ENCODE data around the gene ZNF511.
"Not testable (repeated sequence)": the region's sequence is repeated elsewhere in the genome, so short reads cannot be mapped to it uniquely, and the experiment has no call there.

ZNF511 gene, protein sequence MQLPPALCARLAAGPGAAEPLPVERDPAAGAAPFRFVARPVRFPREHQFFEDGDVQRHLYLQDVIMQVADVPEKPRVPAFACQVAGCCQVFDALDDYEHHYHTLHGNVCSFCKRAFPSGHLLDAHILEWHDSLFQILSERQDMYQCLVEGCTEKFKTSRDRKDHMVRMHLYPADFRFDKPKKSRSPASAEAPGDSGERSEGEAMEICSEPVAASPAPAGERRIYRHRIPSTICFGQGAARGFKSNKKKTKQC

DNA sequence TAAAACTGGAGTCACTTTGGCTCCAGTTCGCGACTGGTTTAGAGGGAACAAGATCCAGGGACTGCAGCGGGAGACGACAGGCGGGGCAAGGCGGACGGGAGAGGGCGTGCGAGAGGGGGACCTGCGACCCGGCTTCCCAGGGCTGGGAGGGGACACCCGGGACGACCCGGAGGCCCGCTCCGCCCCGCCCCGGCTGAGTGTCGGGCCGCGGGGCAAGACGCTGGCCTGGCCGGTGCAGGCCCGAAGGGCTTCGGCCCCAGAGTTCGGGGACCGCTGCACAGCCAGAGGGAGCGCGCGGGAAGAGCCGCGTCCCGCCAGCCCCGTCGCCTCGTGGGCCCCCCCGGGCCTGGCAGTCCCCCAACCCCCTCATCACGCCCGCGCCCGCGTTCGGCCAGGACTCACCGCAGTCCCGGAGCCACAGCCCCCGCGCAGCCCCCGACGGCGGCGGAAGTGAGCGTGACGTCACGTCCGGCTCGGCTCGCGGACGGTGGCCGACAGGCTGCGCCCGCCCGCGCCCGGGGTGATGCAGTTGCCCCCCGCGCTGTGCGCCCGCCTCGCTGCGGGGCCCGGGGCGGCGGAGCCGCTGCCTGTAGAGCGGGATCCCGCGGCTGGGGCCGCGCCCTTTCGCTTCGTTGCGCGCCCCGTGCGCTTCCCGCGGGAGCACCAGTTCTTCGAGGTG, at the start of gene ZNF511, which contains the start of gene TUBGCP2:
Gene ZNF511 (plus strand): TSS at position 494 of the 679 bp plus-strand sequence. CDS start 30 bp downstream, at position 524.
Gene TUBGCP2 (minus strand): TSS at position 452 of the 679 bp plus-strand sequence. CDS start 5,931 bp downstream, outside the sequence.
- DNase-seq: no peak

DNA sequence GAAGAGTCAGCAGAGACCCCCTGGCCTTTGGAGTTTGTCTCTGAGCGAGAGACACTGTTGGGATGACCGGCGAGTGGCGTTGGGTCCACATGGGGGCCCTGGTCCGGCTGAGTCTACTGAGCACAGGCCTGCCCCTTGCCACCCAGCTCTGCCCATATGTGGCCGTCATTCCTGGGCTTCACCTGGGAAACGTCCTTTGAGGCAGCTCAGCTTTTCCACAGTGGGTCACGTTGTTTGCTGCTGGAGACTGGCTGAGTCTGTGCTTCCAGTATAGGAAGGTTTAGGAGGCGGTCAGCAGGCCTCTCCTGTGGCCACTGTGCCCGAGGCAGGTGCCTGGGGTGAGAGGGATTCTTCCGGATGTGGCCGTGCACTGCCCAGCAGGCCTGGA, 49.1 kb upstream of the ZNF511 start:
- no peak for DNase-seq

DNA sequence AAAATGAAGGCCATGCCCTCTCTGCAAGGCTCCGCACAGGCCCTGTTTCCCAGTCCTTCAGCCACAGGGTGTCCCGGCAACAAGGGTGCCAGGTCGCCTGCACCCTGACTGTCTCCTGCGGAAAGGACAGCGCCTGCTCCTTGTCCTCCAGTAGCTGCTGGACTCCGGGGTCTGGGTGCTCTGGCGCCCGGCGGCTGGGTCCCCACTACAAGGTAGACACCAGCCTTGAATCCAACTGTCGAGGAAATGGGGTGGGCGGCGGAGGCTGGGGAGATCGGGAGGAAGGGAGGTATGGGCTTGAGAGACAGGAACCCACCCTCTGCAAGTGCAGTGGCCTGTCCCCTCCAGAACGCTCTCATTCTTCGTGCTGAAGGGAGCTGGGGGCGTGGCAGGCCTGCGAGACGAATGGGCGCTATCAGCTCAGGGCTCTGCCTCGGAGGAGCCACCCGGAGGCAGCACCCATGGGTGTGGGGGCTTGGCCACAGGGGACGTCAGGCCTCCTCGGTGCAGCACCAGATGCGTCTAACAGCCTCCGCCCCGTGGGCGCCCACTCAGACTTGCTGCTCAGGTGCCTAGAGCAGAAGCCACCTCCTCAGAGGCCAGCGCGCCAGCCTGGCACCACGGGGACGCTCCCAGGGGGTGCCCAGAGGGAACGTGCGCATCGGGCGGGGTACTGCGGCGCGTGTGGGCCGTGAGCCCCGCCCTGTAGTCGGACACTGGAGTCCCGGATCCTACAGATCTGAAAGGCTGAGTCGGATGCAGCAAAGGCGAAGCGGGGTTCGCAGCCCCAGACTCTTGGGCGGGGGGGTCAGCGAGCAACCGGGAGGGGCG, 47.6 kb upstream of the ZNF511 start:
- DNase-seq: no peak

DNA sequence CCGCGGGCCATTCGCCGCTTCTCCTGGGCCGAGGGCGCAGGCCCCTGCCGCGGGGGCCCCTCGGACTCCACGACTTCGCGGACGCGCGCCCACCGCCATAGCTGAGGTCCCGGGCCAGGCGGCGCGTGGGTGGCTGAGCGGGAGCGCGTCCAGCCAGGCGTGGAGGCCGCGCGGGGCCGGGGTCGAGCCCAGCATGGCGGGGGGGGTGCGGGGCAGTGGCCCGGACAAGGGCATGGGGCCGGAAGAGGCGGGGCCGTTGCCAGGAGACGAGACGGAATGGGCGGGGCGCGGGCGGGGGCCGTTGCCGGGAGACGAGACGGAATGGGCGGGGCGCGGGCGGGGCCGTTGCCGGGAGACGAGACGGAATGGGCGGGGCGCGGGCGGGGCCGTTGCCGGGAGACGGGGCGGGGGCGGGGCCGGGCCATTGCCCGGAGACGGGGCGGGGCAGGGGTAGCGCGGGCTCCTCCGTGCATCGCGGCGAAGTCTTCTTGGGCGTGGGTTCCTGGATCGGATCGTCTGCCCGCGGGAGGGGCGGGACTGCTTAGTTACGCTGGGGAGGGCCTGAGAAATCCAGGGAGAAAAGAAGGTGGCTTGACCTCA, 46.9 kb upstream of the ZNF511 start:
- no peak for DNase-seq

DNA sequence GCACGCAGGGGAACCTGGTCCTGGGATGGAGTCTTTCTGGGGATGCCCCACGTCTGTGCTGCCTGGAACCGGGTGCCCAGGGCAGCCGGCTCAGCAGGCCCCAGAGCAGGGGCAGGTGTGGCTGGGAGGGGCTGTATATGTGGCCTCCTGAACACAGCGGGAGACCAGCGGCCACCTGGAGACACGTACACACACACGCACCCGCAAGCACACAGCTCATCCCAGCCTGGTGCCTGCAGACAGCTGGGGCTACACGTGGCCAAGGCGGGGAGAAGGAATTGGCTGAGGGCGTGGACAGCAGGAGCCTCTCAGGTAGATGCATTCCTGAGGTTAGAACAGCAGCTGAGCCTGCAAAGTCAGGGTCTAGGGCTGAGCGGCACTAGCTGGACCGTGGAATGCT, 46.0 kb upstream of the ZNF511 start:
- DNase-seq: no peak

DNA sequence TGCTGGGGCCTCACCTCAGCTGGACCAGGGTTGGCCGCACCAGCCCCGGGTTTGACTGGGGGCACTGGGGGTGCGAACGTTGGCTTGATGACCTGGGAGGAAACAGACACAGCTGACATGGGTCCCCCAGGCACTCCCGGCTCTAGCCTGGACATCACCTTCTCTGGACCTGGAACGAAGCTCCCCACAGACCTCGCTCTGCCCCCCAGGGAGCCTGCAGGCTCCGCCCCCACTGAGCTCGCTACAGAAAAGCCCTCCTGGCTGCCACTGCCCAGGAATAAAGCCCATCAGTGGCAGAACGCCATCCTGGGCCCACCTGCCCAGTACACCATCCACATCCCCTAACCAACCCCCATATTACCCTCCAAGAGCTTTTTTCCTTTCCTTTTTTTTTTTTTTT, 45.0 kb upstream of the ZNF511 start:
- no peak for DNase-seq

DNA sequence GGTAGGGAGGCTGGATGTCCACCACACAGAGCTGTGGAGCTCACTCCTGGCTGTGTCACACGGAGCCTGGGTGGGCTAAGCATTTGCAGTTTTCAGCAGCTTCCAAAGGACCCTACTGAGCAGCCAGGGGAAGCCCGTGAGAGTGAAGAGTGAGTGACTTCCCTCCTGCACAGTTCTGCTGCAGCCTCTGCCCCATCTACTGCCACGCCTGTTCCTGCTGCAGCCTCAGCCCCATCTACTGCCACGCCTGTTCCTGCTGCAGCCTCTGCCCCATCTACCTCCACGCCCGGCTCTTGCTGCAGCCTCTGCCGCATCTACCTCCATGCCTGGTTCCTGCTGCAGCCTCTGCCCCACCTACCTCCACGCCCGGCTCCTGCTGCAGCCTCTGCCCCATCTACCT, 44.3 kb upstream of the ZNF511 start:
- DNase-seq: no peak

DNA sequence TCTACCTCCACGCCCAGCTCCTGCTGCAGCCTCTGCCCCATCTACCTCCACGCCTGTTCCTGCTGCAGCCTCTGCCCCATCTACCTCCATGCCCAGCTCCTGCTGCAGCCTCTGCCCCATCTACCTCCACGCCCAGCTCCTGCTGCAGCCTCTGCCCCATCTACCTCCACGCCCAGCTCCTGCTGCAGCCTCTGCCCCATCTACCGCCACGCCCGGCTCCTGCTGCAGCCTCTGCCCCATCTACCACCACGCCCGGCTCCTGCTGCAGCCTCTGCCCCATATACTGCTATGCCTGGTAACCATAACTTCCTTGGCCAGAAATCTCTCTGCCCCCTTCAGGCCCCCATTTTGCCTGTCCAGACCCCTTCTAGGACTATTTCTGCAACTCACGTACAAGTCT, 43.7 kb upstream of the ZNF511 start:
- not testable (repeated sequence) for DNase-seq

DNA sequence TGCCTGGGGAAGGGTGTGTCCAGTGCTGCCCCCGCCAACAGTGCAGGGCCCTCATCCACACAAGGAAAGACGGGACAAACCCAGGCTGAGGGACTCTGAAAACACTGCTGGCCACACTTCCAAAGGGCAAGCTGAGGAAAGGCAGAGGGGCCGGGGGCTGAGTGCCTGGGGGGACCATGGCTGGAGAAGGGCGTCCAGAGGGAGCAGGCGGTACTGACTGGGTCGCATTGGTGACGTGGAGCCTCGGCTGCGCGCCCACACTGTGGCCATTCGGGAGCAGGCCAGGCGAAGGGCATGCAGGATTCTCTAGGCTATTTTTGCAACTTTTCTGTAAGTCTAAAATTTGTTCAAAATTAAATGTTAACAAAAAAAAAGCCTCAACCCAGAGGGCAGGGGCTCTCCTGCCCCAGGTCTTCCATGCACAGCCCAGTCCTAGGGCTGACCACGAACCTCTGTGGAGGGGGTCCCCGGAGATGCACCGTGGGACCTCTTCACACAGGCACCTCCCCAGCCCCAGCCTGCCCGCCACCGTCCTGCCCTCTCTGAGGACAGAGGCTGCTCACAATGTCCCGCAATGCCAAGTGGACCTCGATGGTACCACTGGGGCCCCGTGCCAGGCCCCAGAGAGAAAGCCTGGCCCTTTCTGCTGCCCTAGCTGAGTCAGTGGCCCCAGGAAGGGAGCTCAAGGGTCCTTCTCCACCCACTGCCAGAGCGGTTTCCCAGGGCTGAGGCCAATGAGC, 42.5 kb upstream of the ZNF511 start:
- DNase-seq: no peak

DNA sequence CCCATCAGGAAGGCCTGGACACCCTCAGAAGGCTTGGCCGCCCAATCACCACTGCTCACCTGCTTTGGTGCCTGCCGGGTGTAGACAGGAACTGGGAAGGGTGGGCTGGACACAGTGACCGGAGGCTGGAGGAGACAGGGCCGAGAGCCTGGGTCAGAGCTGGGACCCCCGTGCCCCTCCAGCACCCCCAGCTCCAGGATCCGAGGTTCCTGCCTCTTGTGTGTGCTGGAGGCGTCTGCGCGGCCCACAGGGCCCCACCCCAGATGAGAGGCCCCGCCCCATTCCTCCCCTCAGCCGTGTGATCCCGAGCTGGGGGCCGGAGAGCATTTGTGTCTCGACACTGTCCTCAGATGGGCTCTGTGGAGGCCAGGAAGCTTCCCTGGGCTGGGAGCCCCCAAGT, 41.4 kb upstream of the ZNF511 start:
- no peak for DNase-seq

DNA sequence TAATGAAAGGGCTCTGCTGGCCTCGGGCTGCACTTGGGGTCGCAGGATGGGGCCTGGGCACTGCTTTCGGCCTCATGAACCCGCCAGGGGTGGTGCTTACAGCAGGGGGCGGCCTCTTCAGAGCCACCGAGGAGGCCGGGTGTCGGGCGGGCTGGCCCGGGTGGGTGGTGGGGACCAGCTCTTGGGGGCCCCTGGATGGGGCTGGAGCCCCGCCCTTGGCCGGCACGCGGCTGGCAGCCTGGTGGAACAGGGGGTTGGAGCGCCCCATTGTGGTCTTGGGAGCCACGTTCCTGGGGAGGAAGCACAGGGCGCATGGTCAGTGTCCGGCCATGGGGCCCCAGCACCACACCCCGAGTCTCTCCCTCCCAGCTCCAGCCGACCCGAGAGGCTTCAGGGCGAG, 40.9 kb upstream of the ZNF511 start:
- DNase-seq: no peak

DNA sequence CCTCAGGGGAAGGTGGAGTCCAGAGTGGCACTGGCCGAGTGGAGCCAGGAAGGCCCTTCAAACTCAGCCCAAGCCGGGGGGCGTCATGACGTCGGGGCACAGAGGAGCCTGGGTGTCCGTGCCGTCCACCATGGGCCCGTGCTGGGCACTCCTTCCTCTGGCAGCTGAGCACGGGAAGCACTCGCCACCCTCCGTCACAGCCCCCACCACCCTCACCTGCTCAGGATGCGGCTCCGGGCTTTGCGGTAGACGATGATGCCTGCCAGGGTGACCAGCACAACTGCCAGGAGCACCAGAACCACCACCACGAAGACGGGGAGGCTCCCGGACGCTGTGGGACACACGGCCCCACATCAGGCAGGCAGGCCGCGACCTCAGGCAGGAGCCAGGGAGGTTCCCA, 40.2 kb upstream of the ZNF511 start:
- no peak for DNase-seq

DNA sequence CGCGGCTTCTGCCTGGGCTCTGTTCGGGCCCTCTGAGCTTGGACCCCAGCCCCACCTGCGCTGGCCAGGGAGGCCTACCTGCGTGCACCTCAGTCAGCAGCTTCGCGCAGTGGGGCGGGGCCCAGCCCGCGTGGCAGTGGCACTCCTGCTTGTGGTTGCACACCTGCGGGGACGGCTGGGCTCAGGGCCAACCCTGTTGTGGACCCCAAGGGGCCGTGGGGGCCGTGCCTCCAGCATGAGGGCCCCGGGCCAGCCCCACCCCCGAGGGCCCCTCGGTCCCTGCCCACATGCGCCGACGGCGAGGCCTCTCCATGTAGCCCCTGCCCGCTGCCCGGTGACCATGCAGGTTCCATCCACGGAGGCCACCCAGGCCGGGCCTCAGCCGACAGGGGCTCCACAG, 39.3 kb upstream of the ZNF511 start:
- no peak for DNase-seq

DNA sequence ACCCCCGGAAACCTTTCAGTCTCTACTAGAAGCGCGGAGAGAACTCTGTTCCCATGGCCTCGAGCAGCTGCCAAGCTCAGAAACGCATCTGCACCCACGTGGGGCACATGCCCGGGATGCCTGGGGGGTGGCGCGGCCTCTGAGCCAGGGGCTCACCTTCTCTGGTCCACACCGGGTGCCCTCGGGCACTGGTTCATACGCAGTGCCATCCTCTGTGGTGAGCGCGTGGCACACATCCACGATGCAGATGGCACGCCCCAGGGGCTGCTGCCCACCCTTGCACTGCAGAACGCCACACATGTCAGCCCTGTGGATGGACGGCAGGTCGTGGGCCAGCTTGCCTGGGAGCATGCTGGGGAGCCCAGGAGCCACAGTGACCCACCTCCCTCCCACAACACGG, 38.5 kb upstream of the ZNF511 start:
- DNase-seq: no peak

DNA sequence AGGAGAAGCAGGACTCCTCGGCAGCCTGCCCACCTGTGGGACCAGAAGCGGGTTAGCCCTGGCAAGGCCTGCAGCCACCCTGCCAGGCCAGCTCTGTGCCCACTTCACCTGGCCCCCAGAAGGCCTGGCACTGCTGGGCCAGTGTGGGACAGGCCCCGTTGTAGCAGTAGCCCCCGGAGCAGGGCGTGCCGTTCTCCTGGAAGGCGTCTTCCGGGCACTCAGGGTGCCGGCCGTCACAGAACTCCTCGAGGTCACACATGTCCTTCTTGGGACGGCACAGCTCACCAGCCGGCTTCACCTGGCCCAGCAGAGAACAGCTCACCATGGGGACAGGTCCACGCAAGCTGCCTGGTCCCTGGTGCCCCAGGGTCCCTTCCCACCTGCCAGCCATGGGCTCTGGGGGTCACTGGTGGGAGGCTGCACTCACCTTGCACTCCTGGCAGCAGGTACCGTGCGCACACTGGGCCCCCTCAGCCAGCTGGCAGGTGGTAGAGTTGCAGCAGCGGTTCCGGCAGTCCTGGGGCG, 37.9 kb upstream of the ZNF511 start:
- DNase-seq: no peak

DNA sequence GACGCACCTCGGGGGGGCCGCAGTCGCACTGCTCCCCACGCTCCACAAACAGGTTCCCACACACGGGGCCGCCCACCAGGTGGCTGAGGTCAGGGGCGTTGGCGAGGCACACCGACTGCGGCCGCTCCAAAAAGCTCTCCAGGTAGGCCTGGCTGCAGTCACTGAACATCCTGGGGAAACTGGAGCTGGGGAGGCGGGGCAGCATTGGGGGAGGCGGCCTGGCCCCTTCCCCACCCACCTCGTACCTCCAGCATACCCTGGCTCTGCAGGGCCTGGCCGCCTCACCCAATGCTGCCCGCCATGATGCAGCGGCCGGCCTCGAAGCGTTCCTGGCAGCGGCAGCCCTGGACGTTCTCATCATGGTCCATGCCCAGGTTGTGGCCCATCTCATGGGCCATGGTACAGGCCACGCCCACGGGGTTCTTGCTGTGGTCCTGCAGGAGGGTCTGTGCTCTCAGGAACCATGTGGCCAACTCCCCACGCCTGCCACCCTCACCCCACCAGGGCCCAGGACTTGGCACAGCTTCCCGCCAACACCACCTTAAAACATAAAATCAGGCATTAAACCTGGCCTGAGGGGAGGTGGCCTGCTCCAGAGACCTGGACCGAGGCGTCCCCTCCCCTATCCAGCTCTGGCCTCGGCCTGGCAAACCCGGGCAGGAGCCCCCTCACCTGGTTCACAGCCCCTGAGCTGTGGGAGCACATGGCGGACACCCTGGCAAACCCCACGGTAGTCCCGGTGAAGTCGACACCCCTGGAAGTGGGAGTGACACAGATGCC, 37.0 kb upstream of the ZNF511 start:
- no peak for DNase-seq

DNA sequence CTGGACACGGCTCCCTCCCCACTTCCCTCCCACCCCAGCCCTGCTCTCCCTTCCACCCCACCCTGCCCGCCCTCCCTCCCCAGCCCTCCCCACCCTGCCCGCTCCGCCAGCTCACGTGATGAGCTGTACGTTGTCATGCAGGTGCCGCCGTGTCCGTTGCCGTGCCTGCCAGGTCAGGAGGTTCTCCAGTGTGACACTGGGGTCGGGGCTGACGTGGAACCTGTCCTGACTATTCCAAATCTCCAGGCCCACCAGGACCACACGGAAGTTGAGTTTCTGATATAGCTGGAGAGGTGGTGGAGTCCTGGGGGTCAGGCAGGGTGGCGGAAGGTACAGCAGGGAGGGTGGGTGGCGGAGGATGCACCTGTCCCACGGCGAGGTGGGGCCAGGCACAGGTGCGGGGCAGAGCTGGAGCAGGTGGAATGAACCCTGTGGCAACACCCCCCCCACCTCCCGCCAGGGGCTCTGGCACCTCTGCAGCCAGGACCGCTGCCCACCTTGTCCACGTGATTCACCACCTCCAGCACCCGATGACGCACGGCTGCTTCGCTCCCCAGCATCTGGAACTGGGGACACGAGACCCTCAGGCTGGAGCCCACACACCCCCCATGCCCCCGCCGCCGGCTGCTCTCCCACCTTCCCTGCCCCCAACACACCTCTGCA, 36.3 kb upstream of the ZNF511 start:
- DNase-seq: no peak

DNA sequence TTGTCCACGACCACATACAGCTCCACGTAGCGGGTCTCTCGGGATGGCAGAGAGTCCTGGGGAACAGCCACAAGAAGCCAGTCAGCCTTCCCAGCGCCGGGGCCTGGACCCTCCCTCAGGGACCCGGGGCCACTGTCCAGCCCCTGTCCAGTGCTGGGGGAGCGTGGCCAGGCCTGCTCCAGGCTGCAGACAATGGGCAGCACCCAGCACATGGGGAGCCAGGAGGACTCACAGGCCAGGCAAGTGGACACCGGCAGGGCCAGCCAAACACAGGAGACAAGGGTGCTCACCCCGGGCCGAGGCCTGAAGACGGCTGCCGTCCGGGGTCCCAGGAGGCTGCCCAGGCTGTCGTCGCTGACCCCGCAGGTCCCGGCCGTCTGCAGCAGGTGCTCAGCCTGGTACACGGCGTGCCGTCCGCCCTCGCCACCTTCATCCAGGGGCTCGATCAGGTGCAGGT, 35.7 kb upstream of the ZNF511 start:
- DNase-seq: no peak

DNA sequence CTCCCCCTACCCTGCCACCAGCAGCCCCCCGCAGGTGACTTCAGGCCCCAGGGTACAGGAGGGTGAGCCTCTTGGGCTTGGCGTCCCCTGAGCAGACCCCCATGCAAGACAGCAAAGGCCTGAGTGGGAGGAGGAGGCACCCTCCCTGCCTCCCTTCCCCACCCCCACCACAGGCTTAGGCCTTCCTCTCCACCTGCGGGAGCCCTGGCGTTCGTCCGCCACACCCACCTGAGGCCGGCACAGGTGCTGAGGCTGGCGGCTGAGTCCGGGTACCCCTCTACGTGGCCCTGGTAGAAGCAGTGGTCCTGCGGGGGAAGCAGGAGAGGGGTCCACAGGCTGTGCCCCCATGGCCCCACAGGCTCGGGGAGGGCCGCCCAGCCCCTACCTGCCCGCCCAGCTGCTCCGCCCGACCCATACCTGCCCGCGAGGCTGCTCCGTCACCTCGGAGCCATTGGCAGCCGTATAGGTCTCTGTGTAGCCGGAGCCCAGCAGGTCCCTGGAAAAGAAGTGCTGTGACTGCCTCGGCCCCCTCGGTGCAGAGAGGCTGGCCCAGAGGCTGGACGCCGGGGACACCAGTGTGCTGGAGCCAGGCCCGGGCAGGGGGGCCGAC, 35.1 kb upstream of the ZNF511 start:
- no peak for DNase-seq

Measured in NCI-H1436 treated with DMSO at 0.1 percent for 48 hours (cell line).